ENCODE results near the gene CRADD. TPM values are rescaled to one million over a fixed set of nuclear protein-coding genes. Genes with fewer than 3 reads are reported as not detected.
A peak's percentile ranks its signal among the peaks of the same experiment; 100 is the strongest.

The CRADD gene
- total RNA-seq, 1 donor from 2014 or later, result 10.3 TPM

DNA sequence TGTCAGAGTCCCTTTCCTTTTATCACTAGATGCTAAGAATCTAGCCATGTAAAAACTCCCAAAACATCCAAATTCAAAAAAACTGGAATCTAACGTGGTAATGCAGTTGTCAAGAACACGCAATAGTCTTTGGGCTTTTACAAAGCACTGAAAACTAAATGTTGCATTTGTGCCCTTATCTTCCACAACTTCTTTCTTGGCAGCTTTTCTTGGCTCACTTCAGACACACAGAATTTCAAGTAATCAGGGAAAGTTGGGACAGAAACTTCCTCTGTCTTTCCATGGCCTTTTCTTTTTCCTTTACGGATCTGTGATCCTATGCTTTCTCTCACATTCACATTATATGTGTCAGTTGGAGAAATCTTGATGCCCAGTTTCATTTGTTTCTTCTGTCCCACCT lies 136.0 kb downstream of the CRADD start:
- DNase-seq, result no peak

DNA sequence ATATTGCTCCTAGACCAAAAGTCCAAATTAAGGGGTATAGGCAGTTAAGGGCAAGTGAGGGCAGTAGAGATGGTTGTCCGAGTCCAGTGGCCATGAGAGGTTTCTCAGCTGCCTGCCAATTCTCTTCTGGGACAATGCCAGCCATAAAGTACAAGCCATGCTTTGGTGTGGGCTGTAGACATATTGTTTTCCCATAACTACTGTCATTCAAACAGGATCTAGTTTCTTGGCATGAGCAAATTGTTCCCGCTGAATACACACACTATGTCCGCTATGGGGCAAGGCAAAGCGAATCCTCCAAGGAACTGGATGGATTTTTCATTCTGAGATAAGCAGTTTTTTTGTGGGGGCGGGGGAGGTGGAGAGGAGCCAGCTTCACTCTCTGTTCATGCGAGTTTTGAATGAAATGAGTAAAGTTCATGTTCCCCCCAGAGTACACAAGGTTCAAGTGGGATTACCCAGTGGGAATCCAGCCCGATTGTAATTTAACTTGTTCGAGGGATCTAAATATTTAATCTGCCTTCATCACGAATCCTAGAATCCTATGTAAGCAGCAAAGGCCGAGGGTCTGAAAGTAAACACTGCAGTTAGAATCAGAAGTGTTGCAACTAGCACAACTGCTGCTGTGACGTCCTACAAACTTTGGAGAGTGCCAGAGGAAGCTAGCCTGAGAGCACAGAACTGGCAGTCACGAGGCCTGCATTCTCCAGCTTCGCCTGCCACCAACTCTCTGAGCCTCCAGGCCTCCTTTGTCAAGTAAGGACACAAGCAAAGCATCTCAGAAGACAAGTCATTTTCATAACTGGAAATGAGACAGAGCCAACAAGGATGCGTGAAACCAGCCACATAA lies 137.0 kb downstream of the CRADD start:
- DNase-seq, result peak; percentile 35

DNA sequence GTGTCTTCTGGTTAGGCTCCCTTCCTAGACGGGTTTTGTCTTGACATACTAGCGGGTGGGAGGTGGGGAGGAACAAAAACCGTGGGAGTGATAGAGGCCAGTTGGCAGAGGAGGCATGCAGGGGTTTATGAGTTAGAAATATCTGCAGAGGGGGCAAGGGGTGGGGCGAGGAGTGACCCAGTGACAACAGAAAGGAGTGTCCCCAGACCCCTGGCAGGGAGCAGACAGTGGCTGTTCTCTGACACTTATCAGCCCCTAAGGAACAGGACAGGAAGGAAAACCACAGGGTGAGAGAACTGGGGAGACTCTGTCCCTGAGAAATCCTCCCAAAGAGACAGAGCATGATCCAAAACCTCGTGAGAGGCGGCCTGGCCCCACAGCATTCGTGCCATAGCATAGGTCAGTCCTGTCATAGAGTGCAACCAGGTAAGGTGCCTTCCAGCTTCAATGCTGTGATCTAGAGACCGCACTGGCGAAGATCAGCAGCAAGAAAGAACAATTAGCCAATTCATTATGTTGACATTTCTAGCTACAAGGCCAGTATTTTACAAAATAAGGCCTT lies 141.4 kb downstream of the CRADD start:
- no peak for DNase-seq

DNA sequence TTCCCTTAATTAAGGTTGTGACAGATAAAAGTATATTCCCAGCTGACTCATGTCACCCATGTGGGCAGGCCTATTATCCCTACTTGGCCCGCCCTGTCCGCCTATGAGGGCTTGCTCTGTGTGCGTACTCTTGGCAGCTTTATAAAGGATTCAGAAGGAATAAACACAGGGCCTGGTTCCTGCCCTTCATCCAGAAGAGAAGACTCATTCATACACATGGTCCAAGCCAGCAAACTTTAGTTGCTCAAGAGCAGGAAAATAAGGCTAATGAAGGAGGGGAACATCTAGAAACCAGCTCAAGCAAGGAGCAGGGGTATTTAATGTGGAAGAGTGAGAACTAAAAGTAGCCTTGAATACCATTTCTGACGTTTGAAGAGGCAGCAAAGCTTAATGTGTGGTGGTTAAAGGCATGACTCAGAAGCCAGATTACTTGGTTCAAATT lies 141.9 kb downstream of the CRADD start:
- peak; percentile 51 for DNase-seq

DNA sequence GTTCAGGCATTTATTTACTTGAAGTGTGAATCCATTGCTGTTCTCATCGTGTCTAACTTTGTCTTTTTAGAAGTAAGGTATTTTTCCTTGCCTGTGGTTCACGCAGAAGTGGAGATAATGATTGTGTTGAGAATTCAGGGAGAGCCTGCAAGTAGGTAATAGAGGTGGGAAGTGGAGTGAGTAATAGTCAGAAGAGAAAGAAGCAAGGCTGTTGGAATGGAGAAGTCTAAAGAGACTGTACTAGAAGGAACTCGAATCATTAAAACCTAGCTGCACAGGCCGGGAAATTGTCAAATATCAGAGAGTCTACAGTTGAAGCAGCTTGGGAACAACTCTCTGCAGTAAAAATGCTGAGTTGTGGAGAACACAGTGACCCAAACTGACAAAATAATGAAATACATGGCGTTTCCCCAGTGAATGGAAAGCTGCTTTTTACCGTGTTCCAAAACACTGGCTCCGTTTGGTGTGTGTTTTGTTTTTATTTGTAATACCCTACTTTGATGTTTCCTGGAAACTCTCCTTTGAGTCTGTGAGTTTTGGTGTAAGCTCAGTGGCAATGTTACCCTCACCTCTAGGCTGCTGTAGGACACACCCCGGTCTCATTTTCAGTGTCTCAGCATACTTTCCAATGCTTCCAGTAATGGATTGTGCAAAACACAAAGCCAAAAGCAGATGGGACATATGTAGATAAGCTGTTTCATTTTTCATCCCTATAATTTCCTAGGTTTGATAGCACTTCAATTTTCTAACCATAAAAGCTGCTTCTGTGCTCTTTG lies 146.6 kb downstream of the CRADD start:
- no peak for DNase-seq

DNA sequence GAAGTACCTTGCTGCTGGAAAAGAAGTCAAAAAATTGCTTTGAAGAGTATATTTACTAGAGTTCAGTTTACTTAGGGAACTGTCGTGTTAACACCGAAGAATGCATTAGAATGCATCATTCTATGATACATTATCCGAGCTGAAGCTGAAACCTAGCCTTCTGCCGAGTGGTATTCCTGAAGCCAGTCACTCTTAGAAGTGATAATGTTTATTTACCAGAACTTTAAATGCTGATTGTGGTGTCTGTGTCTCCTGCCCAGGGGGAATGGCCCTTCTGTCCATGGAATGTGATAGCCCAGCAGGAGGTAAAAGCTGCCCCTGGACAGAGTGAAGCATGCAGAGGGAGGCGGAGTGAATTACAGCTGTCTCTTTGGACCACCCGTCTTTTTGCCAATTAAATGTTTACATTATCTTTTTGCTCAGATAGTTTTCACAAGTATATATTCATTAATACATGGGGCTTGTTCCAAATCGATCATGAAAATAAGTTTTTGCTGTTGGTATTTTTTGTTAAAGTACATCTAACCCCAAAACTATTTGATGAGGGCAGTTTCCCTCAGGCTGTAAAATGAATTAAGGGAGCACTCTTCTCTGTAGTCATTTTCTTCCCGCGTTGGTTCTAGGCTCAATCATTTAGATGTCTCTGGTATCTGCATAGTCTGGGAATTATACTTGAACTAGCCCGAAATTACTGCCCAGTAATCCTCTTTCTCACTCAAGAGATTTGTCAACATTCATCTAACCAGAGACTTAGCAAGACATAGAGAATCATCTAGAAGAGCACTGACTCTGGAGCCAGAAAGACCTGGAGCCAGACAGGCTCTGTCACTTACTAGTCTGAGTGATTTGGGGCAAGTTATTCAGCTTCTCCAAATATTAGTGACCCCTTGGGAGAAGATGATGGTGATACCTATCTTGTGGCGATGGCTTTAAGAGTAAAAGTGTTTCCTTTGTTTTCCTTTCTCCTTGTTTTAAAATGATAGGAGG lies 147.6 kb downstream of the CRADD start:
- no peak for DNase-seq

DNA sequence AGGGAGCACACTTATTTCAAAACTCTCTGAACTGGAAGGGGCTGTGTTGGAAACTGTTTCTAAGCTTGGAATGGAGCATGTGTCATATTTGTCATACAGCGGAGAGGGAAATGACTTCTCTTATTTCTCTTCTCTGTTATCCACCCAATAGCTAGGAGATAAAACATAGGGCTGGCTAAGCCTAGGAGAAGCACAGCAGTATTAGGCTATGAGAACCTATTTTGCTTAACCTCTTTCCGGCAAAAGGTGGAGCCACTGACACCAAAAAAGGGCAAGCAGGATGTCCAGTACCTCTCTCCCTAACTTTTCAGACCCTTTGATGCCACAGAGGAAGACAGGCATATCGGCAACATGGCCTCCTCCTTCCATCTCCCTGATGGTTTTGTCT lies 148.3 kb downstream of the CRADD start:
- no peak for DNase-seq

DNA sequence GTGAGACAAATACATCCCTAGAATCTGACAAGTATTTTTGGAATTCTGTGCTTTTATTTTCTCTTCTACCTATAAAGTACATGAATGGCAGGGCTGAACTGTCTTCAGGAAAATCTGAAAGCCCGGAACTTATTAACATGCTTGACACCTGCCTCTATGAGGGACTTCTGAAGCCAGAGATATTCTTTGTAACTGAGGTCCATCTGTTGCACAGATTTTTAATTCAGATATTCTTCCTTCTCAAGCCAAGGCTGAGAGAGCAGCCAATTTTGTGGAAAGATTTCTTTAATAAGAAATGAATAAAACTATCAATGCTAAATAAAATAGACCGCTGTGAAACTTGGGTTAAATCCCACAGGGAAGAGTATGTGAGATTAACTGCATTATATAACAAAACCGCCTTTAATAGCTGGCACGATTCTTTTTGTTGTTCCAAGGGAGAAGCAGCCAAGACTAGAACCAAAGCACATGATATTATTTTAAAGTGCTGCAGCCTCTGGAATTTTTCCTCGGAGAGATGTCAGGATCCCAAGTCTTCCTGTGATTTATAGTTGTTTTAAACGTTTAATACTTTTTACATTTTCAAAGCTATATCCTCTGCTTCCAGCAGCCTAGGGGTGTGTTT lies 148.9 kb downstream of the CRADD start:
- no peak for DNase-seq

DNA sequence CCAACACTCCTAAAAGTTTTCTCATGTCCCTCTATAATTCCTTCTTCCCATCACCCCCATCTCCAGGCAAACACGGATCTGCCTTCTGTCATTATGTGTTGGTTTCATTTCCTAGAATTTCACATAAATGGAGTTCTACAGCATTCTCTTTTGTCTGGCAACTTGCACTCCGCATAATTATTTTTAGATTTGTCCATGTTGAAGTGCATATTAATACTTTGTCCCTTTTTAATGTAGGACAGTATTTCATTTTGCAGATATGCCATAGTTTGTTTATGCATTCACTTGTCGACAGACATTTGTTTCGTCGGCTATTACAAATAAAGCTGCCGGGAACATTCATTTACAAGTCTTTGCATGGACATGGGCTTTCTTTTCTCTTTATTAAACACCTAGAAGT lies 150.0 kb downstream of the CRADD start:
- DNase-seq, result no peak

DNA sequence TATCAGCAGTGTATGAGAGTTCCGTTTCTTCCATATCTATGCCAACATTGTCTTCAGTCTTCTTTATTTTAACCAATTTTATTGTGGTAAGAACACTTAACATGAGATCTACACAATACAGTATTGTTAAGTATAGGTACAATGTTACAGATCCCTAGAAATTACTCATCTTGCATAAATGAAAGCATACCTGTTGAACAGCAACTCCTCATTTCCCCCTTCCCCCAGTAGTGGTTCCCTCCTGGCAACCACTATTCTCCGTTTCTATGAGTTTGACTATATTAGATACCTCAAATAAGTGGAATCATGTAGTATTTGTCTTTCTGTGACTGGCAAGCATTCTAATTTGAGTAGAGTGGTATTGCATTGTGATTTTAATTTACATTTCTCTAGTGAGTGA lies 150.5 kb downstream of the CRADD start:
- DNase-seq, result no peak

DNA sequence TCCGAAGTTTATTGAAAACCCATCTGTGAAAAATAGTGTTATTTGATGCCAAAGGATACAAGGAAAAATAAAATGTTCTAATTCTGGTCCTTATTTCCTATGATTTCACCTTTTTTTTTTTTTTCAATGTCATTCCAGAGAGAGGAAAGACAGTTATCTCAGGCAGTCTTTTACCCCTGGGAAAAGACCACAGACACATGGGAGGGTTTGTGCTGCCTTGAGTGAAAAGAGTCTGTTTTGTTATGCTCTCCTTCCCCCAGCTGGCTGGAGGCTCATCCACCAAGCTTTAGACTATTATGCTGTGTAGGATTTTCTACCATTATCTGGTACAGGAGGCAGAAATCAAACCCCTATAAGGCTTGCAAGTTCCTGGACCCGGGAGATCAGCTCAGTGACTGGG lies 151.8 kb downstream of the CRADD start:
- no peak for DNase-seq

DNA sequence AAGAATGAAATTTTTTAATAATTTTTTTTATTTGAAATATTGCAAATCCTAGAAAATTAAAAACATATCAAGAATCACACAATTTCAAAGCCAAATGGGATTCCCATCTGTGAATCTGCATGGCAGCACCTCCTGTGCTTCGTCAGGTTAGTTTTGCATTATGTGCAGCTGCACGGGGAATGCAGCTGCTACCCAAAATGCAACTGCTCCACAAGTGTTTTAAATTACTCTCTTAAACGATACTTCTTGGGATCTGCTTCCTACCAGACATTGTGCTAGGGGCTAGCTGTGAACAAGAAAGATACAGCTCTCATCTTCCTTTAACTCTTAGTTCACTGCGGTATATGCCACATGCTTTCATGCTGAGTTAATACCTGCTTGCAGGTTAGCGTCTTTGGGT lies 154.2 kb downstream of the CRADD start:
- no peak for DNase-seq

DNA sequence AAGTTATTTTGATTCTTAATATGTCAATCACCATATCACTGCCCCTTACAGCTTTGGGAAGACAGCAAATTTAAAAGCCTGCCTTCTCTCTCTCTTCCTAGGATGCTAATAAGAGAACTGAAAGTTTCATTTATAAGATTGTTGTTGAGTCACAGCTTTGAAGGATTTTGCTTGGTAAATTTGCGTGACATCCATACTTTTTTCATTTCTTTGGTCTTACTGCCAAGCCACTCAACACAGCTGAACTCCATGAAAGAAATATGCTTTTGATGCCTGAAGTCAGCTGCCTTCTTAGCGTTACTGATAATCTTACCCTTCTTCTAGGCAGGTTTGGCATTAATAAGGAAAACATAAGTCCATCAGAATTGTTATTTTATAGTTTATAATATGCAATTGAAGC lies 155.0 kb downstream of the CRADD start:
- DNase-seq, result no peak

DNA sequence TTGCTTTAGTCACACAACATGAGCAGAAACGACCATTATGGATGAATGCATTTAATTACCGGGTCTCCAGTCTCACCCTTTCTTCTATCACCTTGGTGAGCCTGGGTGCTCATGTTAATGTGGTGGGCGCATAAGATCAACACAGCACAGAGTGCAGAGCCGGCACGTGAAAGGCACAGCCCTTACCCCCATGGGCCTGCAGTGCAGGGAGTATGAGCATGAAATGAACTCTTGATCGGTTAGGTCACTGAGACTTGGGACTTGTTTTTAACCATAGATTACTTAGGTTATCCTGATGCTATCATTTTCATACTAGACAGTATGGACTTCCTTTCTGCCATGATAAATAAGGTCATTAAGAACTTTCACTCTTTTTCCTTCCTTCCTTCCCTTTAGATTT lies 156.8 kb downstream of the CRADD start:
- DNase-seq, result no peak

DNA sequence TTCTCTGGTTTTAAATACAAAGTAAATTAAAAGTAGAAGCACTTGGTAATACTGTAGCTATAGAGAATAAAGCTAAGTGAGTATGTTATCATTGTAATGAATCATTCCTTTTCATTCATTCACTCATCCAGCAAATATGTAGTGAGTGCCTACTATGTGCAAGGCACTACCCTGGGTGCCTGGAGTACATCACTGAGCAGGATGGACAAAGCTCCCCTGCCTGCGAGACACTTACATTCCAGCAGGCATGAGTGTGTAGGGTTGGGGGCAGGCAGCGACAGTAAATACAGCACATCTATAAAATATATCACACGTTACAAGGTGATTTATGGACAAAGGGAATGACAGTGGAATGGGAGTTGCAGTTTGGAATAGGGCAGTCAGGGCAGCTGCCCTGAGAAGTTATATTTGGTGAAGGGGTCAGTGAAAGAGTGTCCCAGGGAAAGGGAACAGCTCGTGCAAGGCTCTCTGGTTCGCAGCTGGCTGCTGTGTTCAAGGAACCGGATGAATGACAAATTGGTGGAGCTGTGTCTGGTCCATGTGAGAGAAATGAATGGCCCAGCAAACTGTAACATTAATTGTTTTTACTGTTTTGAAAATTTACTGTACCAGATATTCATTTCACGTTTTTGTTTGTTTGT lies 159.6 kb downstream of the CRADD start:
- no peak for DNase-seq

DNA sequence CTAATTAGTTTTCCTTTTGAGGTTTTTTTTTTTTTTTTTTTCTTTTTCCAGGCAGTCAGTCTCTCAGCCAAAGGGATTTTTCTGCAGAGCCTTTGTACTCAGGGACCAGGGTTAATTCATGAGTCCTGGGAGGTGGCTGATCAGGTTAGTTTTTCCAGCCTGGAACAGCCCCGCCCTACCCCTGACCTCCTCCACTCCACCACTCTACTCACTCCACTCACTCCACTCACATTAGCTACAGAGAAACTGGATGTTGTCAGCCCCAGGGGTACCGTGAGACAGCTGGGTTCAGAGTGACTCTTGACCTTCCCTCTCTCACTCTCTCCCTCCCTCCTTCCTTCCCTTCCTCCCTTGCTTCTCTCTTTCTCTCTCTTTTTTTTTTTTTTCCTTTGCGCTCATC lies 161.0 kb downstream of the CRADD start:
- no peak for DNase-seq

DNA sequence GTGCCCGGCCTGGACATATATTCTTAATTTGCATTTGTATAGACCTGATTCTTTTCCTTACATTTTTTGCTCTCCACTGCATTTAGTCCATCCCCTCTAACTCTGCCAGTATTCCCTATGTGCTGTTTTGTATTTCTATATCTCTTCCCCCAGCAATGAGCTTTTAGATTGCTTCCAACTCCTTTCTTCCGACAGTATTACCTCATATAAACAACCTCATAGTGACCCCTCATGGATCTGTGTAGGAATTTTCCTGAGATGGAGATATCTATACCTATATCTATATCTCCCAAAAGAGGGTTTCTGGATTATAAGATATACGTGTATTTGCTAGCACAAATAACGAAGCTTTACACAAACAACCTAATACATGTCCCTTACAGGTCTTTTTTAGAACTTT lies 161.9 kb downstream of the CRADD start:
- DNase-seq, result no peak

DNA sequence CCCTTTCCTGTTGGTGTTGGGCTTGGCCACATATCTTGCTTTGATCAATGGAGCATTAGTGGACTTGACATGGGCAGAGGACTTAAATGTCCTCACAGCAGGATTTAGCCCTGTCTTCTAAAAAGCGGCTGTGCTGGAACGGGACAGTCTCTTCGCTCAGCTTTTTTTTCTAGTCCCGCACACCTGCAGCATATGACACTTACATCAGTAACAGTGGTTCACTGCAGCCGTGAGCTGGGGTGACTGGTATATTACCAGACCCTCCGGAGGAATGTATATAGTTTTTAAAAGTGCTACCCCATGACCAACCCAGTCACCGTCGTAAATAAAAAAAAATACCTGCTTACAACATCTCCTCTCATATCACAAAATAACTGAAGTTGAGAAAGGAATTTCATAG lies 164.5 kb downstream of the CRADD start:
- no peak for DNase-seq

DNA sequence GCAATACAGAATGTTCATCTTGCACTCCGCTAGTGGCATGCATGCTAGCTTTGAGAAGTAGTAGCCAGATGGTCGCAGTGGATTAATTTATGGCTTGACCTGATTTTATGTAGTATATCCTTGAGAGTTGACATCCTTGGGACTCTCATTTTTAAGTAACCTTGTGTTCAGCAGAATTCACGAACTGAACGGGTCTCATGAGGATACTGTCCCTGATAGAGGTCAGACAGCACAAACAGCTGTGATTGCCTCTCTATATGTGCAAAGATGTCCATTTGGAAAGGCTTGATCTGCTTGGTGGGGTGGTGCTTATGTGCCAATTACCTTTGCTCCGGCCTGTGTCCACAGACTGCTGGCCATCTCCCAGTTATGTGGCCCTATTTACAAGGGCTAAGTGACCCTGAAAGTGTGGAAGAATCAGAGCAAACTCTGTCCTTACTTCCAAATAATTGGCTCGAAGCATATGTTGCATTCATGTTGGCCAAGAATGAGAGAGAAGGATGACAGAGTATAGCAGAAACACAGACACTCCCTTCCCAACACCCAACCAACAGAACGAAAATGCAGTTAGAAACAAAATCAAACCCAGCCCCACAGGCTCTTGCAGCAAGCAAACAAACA lies 167.1 kb downstream of the CRADD start:
- no peak for DNase-seq

DNA sequence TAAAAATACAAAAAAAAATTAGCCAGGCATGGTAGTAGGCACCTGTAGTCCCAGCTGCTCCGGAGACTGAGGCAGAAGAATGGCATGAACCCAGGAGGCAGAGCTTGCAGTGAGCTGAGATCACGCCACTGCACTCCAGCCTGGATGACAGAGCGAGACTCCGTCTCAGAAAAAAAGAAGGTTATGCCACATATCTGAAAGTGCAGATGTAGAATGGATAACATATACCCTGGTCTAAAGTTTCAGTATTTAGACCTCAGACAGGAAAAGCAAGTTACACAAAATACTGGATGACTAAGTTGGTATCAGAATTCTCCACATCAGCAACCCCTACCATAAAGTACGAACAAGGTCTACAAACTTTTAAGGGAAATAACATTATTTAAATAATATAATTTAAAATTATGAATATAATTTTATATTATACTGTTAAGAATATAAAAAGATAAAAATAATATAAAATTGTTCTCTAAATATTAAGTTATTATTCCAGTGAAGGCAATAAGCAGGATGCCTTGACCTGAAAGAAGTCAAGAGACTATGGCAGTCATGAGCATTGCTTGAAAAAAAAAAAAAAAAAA lies 169.9 kb downstream of the CRADD start:
- DNase-seq, result no peak

Measured in occipital lobe (tissue), 2 donors.